Neural cell (in vitro differentiated cells): ENCODE data around the gene KIF1B. TPM values are rescaled to one million over a fixed set of nuclear protein-coding genes. Genes with fewer than 3 reads are reported as not detected.

ENCODE experiments used
- H2AFZ ChIP-seq: fragments of 200-600, 300-800 bp; sonication (generic), shearing (Covaris generic); 2 replicates; pipeline ENCODE4 v1.6.0; 2014; ENCODE audit warnings: low read depth, mild to moderate bottlenecking, antibody characterized with exemption, low read length, moderate library complexity
- H3F3A ChIP-seq: fragments of 200-600 bp; shearing (Covaris generic); 2 replicates; pipeline ENCODE4 v1.6.1; 2016; ENCODE audit warnings: mild to moderate bottlenecking, moderate library complexity, mixed read lengths, antibody characterized with exemption, low read length; ENCODE audit not compliant: insufficient read depth, poor library complexity, severe bottlenecking
- H3K27ac ChIP-seq: fragments of 200-600, 300-800 bp; sonication (generic), shearing (Covaris generic); 2 replicates; pipeline ENCODE4 v1.5.1; 2014; ENCODE audit warnings: mild to moderate bottlenecking, low read length, moderate library complexity
- H3K27me3 ChIP-seq: fragments of 300-800, 200-600 bp; sonication (generic), shearing (Covaris generic); 2 replicates; pipeline ENCODE4 v1.6.0; 2014; ENCODE audit warnings: mild to moderate bottlenecking, low read depth, low read length, moderate library complexity; ENCODE audit not compliant: insufficient read depth
- H3K36me3 ChIP-seq: fragments of 300-800, 200-600 bp; sonication (generic), shearing (Covaris generic); 2 replicates; pipeline ENCODE4 v1.5.1; 2014; ENCODE audit warnings: mild to moderate bottlenecking, antibody characterized with exemption, low read length, moderate library complexity; ENCODE audit not compliant: insufficient read depth
- H3K4me2 ChIP-seq: fragments of 300-800, 200-600 bp; sonication (generic), shearing (Covaris generic); 2 replicates; pipeline ENCODE4 v1.6.0; 2014; ENCODE audit warnings: mild to moderate bottlenecking, low read length
- H3K4me3 ChIP-seq: fragments of 300-800, 200-600 bp; sonication (generic), shearing (Covaris generic); 2 replicates; pipeline ENCODE4 v1.5.1; 2014; ENCODE audit warnings: mild to moderate bottlenecking, low read length, moderate library complexity
- H3K79me2 ChIP-seq: fragments of 200-600 bp; shearing (Covaris generic); replicated peaks from 2 replicates; pipeline ENCODE4 v1.6.0; 2014; ENCODE audit warnings: mild to moderate bottlenecking, low read length, moderate library complexity; ENCODE audit not compliant: insufficient read depth
- H3K9ac ChIP-seq: fragments of 300-800, 200-600 bp; sonication (generic), shearing (Covaris generic); 2 replicates; pipeline ENCODE4 v1.6.1; 2016; ENCODE audit warnings: mild to moderate bottlenecking, low read length, mixed read lengths
- H3K9me2 ChIP-seq: fragments of 200-600 bp; shearing (Covaris generic); 2 replicates; pipeline ENCODE4 v1.6.1; 2016; ENCODE audit warnings: mild to moderate bottlenecking, low read length, mixed read lengths; ENCODE audit not compliant: insufficient read depth
- H3K9me3 ChIP-seq: fragments of 200-600, 300-800 bp; sonication (generic), shearing (Covaris generic); 2 replicates; pipeline ENCODE4 v1.6.1; 2016; ENCODE audit warnings: mild to moderate bottlenecking, mixed run types, low read length, moderate library complexity, mixed read lengths
- H4K20me1 ChIP-seq: fragments of 200-600 bp; shearing (Covaris generic); 2 replicates; pipeline ENCODE4 v1.6.1; 2016; ENCODE audit warnings: mild to moderate bottlenecking, mixed run types; ENCODE audit not compliant: insufficient read depth
- CTCF ChIP-seq: fragments of 450-650 bp; IDR thresholded peaks from 2 replicates; pipeline ENCODE4 v1.5.1; 2014; ENCODE audit warnings: antibody characterized with exemption, mild to moderate bottlenecking, moderate library complexity; ENCODE audit not compliant: poor library complexity, severe bottlenecking
- EP300 ChIP-seq: fragments of 450-650 bp; conservative IDR thresholded peaks from 2 replicates; pipeline ENCODE4 v1.6.1; 2014; ENCODE audit warnings: antibody characterized with exemption, mild to moderate bottlenecking, moderate library complexity; ENCODE audit not compliant: poor library complexity, severe bottlenecking
- EZH2 ChIP-seq: fragments of 200-600, 300-800 bp; shearing (Covaris generic), sonication (generic); IDR thresholded peaks from 2 replicates; pipeline ENCODE4 v1.6.1; 2014; ENCODE audit warnings: antibody characterized with exemption, low read length, borderline replicate concordance, mild to moderate bottlenecking; ENCODE audit not compliant: insufficient read depth, poor library complexity, severe bottlenecking
- MXI1 ChIP-seq: fragments of 450-650 bp; conservative IDR thresholded peaks from 2 replicates; pipeline ENCODE4 v1.6.1; 2014; ENCODE audit warnings: antibody characterized with exemption, mild to moderate bottlenecking; ENCODE audit not compliant: poor library complexity, severe bottlenecking
- POLR2AphosphoS5 ChIP-seq: IDR thresholded peaks from 2 replicates; pipeline ENCODE4 v1.6.1; 2012
- RAD21 ChIP-seq: fragments of 450-650 bp; conservative IDR thresholded peaks from 2 replicates; pipeline ENCODE4 v1.6.1; 2014; ENCODE audit warnings: antibody characterized with exemption, mild to moderate bottlenecking, moderate library complexity
- REST ChIP-seq: IDR thresholded peaks from 2 replicates; pipeline ENCODE4 v1.6.1; 2012; ENCODE audit warnings: borderline replicate concordance
- SMC3 ChIP-seq: fragments of 450-650 bp; conservative IDR thresholded peaks from 2 replicates; pipeline ENCODE4 v1.6.1; 2014; ENCODE audit warnings: antibody characterized with exemption, mild to moderate bottlenecking, moderate library complexity; ENCODE audit not compliant: poor library complexity
- TAF1 ChIP-seq: IDR thresholded peaks from 2 replicates; pipeline ENCODE4 v1.6.1; 2012; ENCODE audit warnings: low read depth
- polyA plus RNA-seq: library from polyadenylated mRNA; depleted of rRNA; stranded (reverse); fragments of >200 nt; gene quantifications from 2 replicates; pipeline ENCODE4 v1.2.3, GENCODE V29; 2014

The KIF1B gene
- polyA plus RNA-seq, 1 donor from 2014 or later: 76.4 TPM

GRCh38 chr1:10326251-10326650 lies 115.9 kb downstream of the KIF1B start:
- H3K27me3 ChIP-seq: no peaks in the 10 kb centered on the region
- no peak overlapping the region for H3K4me2 ChIP-seq
- H3F3A ChIP-seq: no peaks in the 10 kb centered on the region
- no peak overlapping the region for H3K9ac ChIP-seq
- no peak overlapping the region for H2AFZ ChIP-seq
- no peaks in the 10 kb centered on the region for H3K9me2 ChIP-seq
- H3K4me3 ChIP-seq: no peak overlapping the region
- H3K9me3 ChIP-seq: no peaks in the 10 kb centered on the region
- H4K20me1 ChIP-seq: no peaks in the 10 kb centered on the region
- H3K36me3 ChIP-seq: peaks cover 30% of the 10 kb centered on the region
- TF ChIP-seq RAD21: no peak
- no peak for TF ChIP-seq CTCF
- H3K27ac ChIP-seq: no peak overlapping the region
- H3K79me2 ChIP-seq: no peaks in the 10 kb centered on the region

GRCh38 chr1:10328180-10328963 lies 118.0 kb downstream of the KIF1B start:
- Histone ChIP-seq H3F3A (no peaks in the 10 kb centered on the region), H3K9ac (no peak overlapping the region), H2AFZ (no peak overlapping the region), H3K79me2 (no peaks in the 10 kb centered on the region), H3K27ac (no peak overlapping the region), H3K9me3 (no peaks in the 10 kb centered on the region), H3K4me2 (no peak overlapping the region), H3K4me3 (no peak overlapping the region), H4K20me1 (no peaks in the 10 kb centered on the region), H3K27me3 (no peaks in the 10 kb centered on the region), H3K9me2 (no peaks in the 10 kb centered on the region), H3K36me3 (peaks cover 18% of the 10 kb centered on the region)
- no peak for TF ChIP-seq SMC3
- TF ChIP-seq CTCF: no peak
- TF ChIP-seq TAF1: no peak
- no peak for TF ChIP-seq RAD21
- TF ChIP-seq REST: no peak
- no peak for TF ChIP-seq EZH2
- no peak for TF ChIP-seq POLR2AphosphoS5
- TF ChIP-seq MXI1: no peak
- no peak for TF ChIP-seq EP300
